HepG2 (cell line): ENCODE results near the gene NUDT2. TPM values are rescaled to one million over a fixed set of nuclear protein-coding genes. Genes with fewer than 3 reads are reported as not detected.
A peak's percentile ranks its signal among the peaks of the same experiment; 100 is the strongest.

Experiments used
- ATAC-seq: fragments of 200-7000 bp; cut with Tn5 transposase; 3 replicates; pipeline ENCODE4 v1.9.1; 2020; ENCODE audit warnings: mild to moderate bottlenecking, moderate library complexity
- BruUV-seq: library from RNA; stranded (reverse); fragments of 400-500 nt; replicated peaks from 2 replicates; lab custom pipeline; 2021; lab: Mats Ljungman, UMichigan
- CTCF ChIA-PET: fragments of 300-600 bp; formaldehyde crosslinking; extraction: SDS; loops from one replicate; lab custom pipeline; 2021; ENCODE audit warnings: low total read pairs, inconsistent platforms, low intra/inter-chr PET ratio; lab: Yijun Ruan, JAX
- POLR2A ChIA-PET: fragments of 350-600 bp; sonication (Branson Sonifier 250); formaldehyde crosslinking; loops from one replicate; lab custom pipeline; 2020; ENCODE audit warnings: antibody characterized with exemption, inconsistent platforms; lab: Yijun Ruan, JAX
- DNase-seq: peaks from one replicate; pipeline ENCODE4 v3.0.0-alpha.2; 2015; ENCODE audit warnings: low spot score
- FAIRE-seq: peaks from 3 replicates; lab custom pipeline; 2011; peaks lifted over from hg19 to GRCh38; lab: Jason Lieb, UNC
- H2AFZ ChIP-seq: one replicate; pipeline ENCODE4 v1.6.1; 2011; ENCODE audit warnings: low read length, inconsistent platforms
- H3K27ac ChIP-seq: fragments of 300-600 bp; 3 replicates; pipeline ENCODE4 v1.8.0; 2011; ENCODE audit warnings: mixed run types, mild to moderate bottlenecking, mixed read lengths, low read length, inconsistent platforms; ENCODE audit not compliant: insufficient read depth; ENCODE audit errors: extremely low read length
- H3K27me3 ChIP-seq, 2 experiments: fragments of 200-600 bp in 1 of 2; 2 replicates in 1 of 2; 3 replicates in 1 of 2; pipeline versions ENCODE4 v1.6.0 to v1.8.0; 2011; ENCODE audit warnings: low read length in 2 of 2, mild to moderate bottlenecking in 2 of 2, moderate library complexity in 2 of 2, inconsistent platforms in 1 of 2; ENCODE audit not compliant: insufficient read depth in 2 of 2, control insufficient read depth in 1 of 2
- H3K36me3 ChIP-seq, 2 experiments: fragments of 200-600 bp in 1 of 2; replicated peaks in 1 of 2; 2 replicates in 1 of 2; 3 replicates in 1 of 2; pipeline versions ENCODE4 v1.5.1 to v1.8.0; 2011; ENCODE audit warnings: low read length in 2 of 2, inconsistent platforms in 1 of 2; ENCODE audit not compliant: insufficient read depth in 2 of 2, control insufficient read depth in 1 of 2
- H3K4me1 ChIP-seq: 2 replicates; pipeline ENCODE4 v1.5.1; 2012; ENCODE audit warnings: low read length, inconsistent platforms; ENCODE audit not compliant: insufficient read depth
- H3K4me2 ChIP-seq: 2 replicates; pipeline ENCODE4 v1.6.0; 2011; ENCODE audit warnings: low read depth, low read length, inconsistent platforms
- H3K4me3 ChIP-seq, 3 experiments: fragments of 200-600 bp in 1 of 3; sonication (generic), shearing (Covaris generic) in 1 of 3; replicated peaks in 1 of 3; 2 replicates each; pipeline ENCODE4 v1.5.1; 2011 to 2016; ENCODE audit warnings: low read length in 3 of 3, inconsistent platforms in 2 of 3, low read depth in 2 of 3, mild to moderate bottlenecking in 2 of 3, control low read depth in 1 of 3, mixed read lengths in 1 of 3; ENCODE audit not compliant: insufficient read depth in 1 of 3
- H3K79me2 ChIP-seq: one replicate; pipeline ENCODE4 v1.6.1; 2011; ENCODE audit warnings: low read length, inconsistent platforms; ENCODE audit not compliant: insufficient read depth
- H3K9ac ChIP-seq: 2 replicates; pipeline ENCODE4 v1.6.0; 2011; ENCODE audit warnings: mild to moderate bottlenecking, low read depth, low read length, inconsistent platforms; ENCODE audit not compliant: insufficient read depth
- H3K9me3 ChIP-seq: 2 replicates; pipeline ENCODE4 v1.5.1; 2012; ENCODE audit warnings: mild to moderate bottlenecking, low read length
- H4K20me1 ChIP-seq: 2 replicates; pipeline ENCODE4 v1.6.0; 2011; ENCODE audit warnings: inconsistent platforms, mild to moderate bottlenecking, low read length, moderate library complexity; ENCODE audit not compliant: insufficient read depth
- FOXA1 ChIP-seq, 2 experiments: fragments of 450-650 bp in 1 of 2; sonication (generic) in 1 of 2; formaldehyde crosslinking in 1 of 2; IDR thresholded peaks; 2 replicates each; pipeline versions ENCODE4 v1.4.0 to v1.6.1; 2016 to 2020; ENCODE audit warnings: missing genetic modification reagents in 1 of 2
- KLF6 ChIP-seq: IDR thresholded peaks from 2 replicates; pipeline ENCODE4 v1.8.0; 2016; ENCODE audit warnings: missing biosample characterization, missing genetic modification reagents
- NFYC ChIP-seq: IDR thresholded peaks from 2 replicates; pipeline ENCODE4 v1.6.1; 2016; ENCODE audit warnings: missing genetic modification reagents, missing compliant biosample characterization
- RXRA ChIP-seq: sonication (generic); formaldehyde crosslinking; IDR thresholded peaks from 2 replicates; pipeline ENCODE4 v1.5.1; 2020; ENCODE audit warnings: missing genetic modification reagents
- SP4 ChIP-seq: sonication (generic); formaldehyde crosslinking; IDR thresholded peaks from 2 replicates; pipeline ENCODE4 v1.8.1; 2023; ENCODE audit warnings: mild to moderate bottlenecking, missing genetic modification reagents
- ZNF160 ChIP-seq: sonication (generic); formaldehyde crosslinking; IDR thresholded peaks from 2 replicates; pipeline ENCODE4 v1.8.0; 2022; ENCODE audit warnings: mild to moderate bottlenecking, inconsistent platforms, missing genetic modification reagents
- ZNF33B ChIP-seq: sonication (generic); formaldehyde crosslinking; IDR thresholded peaks from 2 replicates; pipeline ENCODE4 v1.5.1; 2020; ENCODE audit warnings: mild to moderate bottlenecking, missing genetic modification reagents
- ZNF569 ChIP-seq: sonication (generic); formaldehyde crosslinking; IDR thresholded peaks from 2 replicates; pipeline ENCODE4 v1.5.0; 2020; ENCODE audit warnings: mild to moderate bottlenecking, missing genetic modification reagents, moderate library complexity, borderline replicate concordance
- ZNF839 ChIP-seq: sonication (generic); formaldehyde crosslinking; IDR thresholded peaks from 2 replicates; pipeline ENCODE4 v1.4.0; 2020; ENCODE audit warnings: missing genetic modification reagents, mild to moderate bottlenecking, borderline replicate concordance
- WGBS: methylation state at CpG from one replicate; pipeline ENCODE4 v1.1.6; 2017; ENCODE audit warnings: low lambda C conversion rate; 5-methylcytosine and 5-hydroxymethylcytosine counted together
- in situ Hi-C: cut with HindIII; loops from 2 replicates; pipeline ENCODE4 v1.10.0; 2017; ENCODE audit warnings: low pct_unique_long_range_greater_than_20kb; ENCODE audit not compliant: extremely low pct_ligation_motif_present
- intact Hi-C: fragments of 100-400 bp; cut with micrococcal nuclease; formaldehyde crosslinking; loops from one replicate; pipeline ENCODE4 v1.10.0; 2022; ENCODE audit not compliant: unreplicated experiment
- polyA plus RNA-seq, 8 experiments: library from polyadenylated mRNA; depleted of rRNA in 3 of 8; stranded (reverse) in 7 of 8; unstranded in 1 of 8; fragments of >200 nt; fragmentation: Illumina TruSeq in 4 of 8; extraction: Trizol in 4 of 8; gene quantifications; 2 replicates each; pipeline versions ENCODE4 v1.2.1 to v1.2.3, GENCODE V29; 2011 to 2016; ENCODE audit warnings: low read depth in 4 of 8, missing spikeins in 1 of 8, mixed read lengths in 1 of 8; ENCODE audit not compliant: insufficient read depth in 1 of 8
- total RNA-seq, 5 experiments: library from RNA; depleted of rRNA; stranded (reverse); fragments of >200 nt; fragmentation: Illumina TruSeq; extraction: Trizol; gene quantifications; 2 replicates each; pipeline ENCODE4 v1.2.3, GENCODE V29; 2016; ENCODE audit warnings: low read depth in 1 of 5
- TF ChIP-seq, protein P1 (sequence below): sonication (generic); formaldehyde crosslinking; IDR thresholded peaks from 2 replicates; pipeline ENCODE4 v1.5.0; 2020; ENCODE audit warnings: missing genetic modification reagents
- TF ChIP-seq, protein P2 (sequence below): sonication (generic); formaldehyde crosslinking; IDR thresholded peaks from 2 replicates; pipeline ENCODE4 v1.8.0; 2022; ENCODE audit warnings: mild to moderate bottlenecking, missing genetic modification reagents, borderline replicate concordance
- TF ChIP-seq, protein P3 (sequence below): sonication (generic); formaldehyde crosslinking; IDR thresholded peaks from 2 replicates; pipeline ENCODE4 v1.5.0; 2020; ENCODE audit warnings: mild to moderate bottlenecking, missing genetic modification reagents, moderate library complexity
- TF ChIP-seq, protein P4 (sequence below): sonication (generic); formaldehyde crosslinking; IDR thresholded peaks from 2 replicates; pipeline ENCODE4 v1.9.0; 2021; ENCODE audit warnings: mild to moderate bottlenecking, missing genetic modification reagents

The NUDT2 gene
- total and polyA plus RNA-seq, 2 of the 13 experiments (the other 11 are each of a cell fraction or from before 2014, with no cell fraction given) = 19.9 to 24.6 TPM

DNA sequence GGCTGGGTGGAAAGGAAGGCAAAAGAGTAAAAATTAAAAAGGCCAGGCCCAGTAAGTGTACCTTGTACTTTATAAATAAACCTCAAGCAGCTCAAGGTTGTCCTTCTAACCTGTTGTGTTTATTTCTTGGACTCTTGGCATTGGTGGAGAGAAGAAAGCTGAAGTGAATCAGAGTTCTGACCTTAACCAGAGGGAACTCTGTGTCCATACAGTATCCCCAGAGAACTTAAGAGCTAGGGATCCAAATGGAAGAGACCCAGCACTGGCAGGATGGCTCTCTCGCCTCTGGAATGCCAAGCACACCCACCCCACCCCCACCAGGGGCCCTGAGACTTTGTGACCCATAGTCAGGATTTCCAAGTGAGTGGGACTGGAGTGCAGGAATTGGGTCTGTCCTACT, 14.2 kb downstream of the NUDT2 start:
- peaks cover 55% of the 10 kb centered on the region for H3K4me1 ChIP-seq
- DNase-seq = no peak
- 86% methylated on average over 1 of the region's 1 CpG for WGBS
- H3K4me2 ChIP-seq = no peak overlapping the region
- no peak for FAIRE-seq
- CTCF ChIA-PET = no interaction called here
- H4K20me1 ChIP-seq = no peaks in the 10 kb centered on the region
- peak overlapping the region; percentile 47 for H3K27ac ChIP-seq
- intact Hi-C loops (no loop called here), in situ Hi-C loops (no loop called here)
- no peak overlapping the region for H3K4me3 ChIP-seq
- POLR2A ChIA-PET = interaction anchor here (1.0 to 2.8 kb wide), 3 partner anchors 9 to 36 kb away, joined by 5 to 7 read pairs (median 5); partner anchors contain the start of gene MYORG
- H3K9me3 ChIP-seq = no peaks in the 10 kb centered on the region
- H2AFZ ChIP-seq = no peak overlapping the region
- H3K36me3 ChIP-seq = peaks cover 11 to 16% of the 10 kb centered on the region in 2 experiments
- ATAC-seq = no peak
- BruUV-seq = no TSS peak
- no peaks in the 10 kb centered on the region for H3K27me3 ChIP-seq
- H3K79me2 ChIP-seq = no peaks in the 10 kb centered on the region
- no peak overlapping the region for H3K9ac ChIP-seq
- no peak for TF ChIP-seq SP4 (CRISPR knock-in tag)
- TF ChIP-seq ZNF160 (CRISPR knock-in tag) = no peak
- TF ChIP-seq, protein P1, sequence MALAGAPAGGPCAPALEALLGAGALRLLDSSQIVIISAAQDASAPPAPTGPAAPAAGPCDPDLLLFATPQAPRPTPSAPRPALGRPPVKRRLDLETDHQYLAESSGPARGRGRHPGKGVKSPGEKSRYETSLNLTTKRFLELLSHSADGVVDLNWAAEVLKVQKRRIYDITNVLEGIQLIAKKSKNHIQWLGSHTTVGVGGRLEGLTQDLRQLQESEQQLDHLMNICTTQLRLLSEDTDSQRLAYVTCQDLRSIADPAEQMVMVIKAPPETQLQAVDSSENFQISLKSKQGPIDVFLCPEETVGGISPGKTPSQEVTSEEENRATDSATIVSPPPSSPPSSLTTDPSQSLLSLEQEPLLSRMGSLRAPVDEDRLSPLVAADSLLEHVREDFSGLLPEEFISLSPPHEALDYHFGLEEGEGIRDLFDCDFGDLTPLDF = no peak
- TF ChIP-seq, protein P2, sequence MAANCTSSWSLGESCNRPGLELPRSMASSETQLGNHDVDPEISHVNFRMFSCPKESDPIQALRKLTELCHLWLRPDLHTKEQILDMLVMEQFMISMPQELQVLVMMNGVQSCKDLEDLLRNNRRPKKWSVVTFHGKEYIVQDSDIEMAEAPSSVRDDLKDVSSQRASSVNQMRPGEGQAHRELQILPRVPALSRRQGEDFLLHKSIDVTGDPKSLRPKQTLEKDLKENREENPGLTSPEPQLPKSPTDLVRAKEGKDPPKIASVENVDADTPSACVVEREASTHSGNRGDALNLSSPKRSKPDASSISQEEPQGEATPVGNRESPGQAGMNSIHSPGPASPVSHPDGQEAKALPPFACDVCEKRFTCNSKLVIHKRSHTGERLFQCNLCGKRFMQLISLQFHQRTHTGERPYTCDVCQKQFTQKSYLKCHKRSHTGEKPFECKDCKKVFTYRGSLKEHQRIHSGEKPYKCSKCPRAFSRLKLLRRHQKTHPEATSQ (CRISPR knock-in tag) = no peak
- TF ChIP-seq RXRA (CRISPR knock-in tag) = no peak
- no peak for TF ChIP-seq ZNF839
- no peak for TF ChIP-seq NFYC (CRISPR knock-in tag)
- no peak for TF ChIP-seq FOXA1 (IDR thresholded peaks at IDR 0.05)
- TF ChIP-seq FOXA1 (CRISPR knock-in tag; IDR thresholded peaks at IDR 0.05) = no peak
- no peak for TF ChIP-seq KLF6 (CRISPR knock-in tag)
- TF ChIP-seq ZNF569 = no peak
- TF ChIP-seq, protein P3, sequence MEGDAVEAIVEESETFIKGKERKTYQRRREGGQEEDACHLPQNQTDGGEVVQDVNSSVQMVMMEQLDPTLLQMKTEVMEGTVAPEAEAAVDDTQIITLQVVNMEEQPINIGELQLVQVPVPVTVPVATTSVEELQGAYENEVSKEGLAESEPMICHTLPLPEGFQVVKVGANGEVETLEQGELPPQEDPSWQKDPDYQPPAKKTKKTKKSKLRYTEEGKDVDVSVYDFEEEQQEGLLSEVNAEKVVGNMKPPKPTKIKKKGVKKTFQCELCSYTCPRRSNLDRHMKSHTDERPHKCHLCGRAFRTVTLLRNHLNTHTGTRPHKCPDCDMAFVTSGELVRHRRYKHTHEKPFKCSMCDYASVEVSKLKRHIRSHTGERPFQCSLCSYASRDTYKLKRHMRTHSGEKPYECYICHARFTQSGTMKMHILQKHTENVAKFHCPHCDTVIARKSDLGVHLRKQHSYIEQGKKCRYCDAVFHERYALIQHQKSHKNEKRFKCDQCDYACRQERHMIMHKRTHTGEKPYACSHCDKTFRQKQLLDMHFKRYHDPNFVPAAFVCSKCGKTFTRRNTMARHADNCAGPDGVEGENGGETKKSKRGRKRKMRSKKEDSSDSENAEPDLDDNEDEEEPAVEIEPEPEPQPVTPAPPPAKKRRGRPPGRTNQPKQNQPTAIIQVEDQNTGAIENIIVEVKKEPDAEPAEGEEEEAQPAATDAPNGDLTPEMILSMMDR (CRISPR knock-in tag) = no peak
- TF ChIP-seq, protein P4, sequence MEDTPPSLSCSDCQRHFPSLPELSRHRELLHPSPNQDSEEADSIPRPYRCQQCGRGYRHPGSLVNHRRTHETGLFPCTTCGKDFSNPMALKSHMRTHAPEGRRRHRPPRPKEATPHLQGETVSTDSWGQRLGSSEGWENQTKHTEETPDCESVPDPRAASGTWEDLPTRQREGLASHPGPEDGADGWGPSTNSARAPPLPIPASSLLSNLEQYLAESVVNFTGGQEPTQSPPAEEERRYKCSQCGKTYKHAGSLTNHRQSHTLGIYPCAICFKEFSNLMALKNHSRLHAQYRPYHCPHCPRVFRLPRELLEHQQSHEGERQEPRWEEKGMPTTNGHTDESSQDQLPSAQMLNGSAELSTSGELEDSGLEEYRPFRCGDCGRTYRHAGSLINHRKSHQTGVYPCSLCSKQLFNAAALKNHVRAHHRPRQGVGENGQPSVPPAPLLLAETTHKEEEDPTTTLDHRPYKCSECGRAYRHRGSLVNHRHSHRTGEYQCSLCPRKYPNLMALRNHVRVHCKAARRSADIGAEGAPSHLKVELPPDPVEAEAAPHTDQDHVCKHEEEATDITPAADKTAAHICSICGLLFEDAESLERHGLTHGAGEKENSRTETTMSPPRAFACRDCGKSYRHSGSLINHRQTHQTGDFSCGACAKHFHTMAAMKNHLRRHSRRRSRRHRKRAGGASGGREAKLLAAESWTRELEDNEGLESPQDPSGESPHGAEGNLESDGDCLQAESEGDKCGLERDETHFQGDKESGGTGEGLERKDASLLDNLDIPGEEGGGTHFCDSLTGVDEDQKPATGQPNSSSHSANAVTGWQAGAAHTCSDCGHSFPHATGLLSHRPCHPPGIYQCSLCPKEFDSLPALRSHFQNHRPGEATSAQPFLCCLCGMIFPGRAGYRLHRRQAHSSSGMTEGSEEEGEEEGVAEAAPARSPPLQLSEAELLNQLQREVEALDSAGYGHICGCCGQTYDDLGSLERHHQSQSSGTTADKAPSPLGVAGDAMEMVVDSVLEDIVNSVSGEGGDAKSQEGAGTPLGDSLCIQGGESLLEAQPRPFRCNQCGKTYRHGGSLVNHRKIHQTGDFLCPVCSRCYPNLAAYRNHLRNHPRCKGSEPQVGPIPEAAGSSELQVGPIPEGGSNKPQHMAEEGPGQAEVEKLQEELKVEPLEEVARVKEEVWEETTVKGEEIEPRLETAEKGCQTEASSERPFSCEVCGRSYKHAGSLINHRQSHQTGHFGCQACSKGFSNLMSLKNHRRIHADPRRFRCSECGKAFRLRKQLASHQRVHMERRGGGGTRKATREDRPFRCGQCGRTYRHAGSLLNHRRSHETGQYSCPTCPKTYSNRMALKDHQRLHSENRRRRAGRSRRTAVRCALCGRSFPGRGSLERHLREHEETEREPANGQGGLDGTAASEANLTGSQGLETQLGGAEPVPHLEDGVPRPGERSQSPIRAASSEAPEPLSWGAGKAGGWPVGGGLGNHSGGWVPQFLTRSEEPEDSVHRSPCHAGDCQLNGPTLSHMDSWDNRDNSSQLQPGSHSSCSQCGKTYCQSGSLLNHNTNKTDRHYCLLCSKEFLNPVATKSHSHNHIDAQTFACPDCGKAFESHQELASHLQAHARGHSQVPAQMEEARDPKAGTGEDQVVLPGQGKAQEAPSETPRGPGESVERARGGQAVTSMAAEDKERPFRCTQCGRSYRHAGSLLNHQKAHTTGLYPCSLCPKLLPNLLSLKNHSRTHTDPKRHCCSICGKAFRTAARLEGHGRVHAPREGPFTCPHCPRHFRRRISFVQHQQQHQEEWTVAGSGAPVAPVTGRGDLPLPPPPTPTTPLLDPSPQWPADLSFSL (CRISPR knock-in tag) = no peak
- no peak for TF ChIP-seq ZNF33B (CRISPR knock-in tag)
